GM19438 (cell line): ENCODE data around the gene FRRS1.
"Not testable (repeated sequence)": the region's sequence is repeated elsewhere in the genome, so short reads cannot be mapped to it uniquely, and the experiment has no call there.

Experiments
- ATAC-seq: cut with Tn5 transposase; IDR thresholded peaks from one replicate; pipeline ENCODE4 v1.9.1; 2021; ENCODE audit warnings: low read depth; ENCODE audit not compliant: unreplicated experiment

The FRRS1 gene, protein sequence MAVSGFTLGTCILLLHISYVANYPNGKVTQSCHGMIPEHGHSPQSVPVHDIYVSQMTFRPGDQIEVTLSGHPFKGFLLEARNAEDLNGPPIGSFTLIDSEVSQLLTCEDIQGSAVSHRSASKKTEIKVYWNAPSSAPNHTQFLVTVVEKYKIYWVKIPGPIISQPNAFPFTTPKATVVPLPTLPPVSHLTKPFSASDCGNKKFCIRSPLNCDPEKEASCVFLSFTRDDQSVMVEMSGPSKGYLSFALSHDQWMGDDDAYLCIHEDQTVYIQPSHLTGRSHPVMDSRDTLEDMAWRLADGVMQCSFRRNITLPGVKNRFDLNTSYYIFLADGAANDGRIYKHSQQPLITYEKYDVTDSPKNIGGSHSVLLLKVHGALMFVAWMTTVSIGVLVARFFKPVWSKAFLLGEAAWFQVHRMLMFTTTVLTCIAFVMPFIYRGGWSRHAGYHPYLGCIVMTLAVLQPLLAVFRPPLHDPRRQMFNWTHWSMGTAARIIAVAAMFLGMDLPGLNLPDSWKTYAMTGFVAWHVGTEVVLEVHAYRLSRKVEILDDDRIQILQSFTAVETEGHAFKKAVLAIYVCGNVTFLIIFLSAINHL

DNA sequence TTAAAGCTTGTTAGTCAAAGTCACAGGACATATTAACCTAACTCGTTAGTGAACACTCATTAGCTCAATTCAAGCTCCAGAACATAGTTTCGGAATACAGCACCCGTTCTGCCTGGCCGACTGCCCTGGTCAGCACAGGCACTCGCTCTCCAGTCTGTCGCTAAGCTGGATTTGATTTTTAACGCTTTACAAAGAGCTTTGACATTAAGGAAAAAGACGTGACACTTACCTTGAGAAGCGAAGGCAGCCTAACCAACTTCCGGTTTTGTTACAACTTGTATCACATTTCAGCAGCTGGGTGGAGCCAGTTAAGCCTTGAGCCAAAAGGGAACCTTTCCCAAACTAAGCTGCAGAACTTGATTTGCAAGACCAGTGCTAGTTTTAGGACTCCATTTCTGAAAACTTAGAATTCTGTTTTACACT, at the start of gene FRRS1:
Gene FRRS1, minus strand, starts transcription at position 258 of the 423 bp plus-strand sequence. CDS start 17,867 bp downstream, outside the sequence.
- ATAC-seq = peak; percentile 94

DNA sequence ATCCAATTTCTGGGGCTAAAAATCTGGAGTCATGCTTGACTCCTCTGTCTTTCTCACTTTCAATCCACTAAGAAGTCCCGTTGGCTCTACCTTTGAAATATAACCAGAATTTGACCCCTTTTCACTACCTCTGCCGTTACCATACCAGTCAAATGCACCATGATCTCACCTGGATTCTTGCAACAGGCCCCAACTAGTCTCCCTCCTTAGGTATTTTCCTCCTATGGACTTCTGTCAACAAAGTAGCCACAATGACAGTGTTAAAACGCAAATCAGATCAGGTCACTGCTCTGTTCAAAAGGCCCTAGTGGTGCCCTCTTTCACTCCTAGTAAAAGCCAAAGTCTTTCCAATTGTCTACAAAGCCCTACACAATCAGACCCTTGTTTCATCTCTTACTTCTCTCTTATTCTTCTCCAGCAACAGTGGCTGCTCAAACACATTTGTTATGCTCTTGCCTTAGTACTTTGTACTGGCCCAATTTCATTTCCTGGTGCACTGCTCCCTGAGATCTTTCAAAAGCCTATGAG, 48.0 kb upstream of the FRRS1 start:
- ATAC-seq = no peak

DNA sequence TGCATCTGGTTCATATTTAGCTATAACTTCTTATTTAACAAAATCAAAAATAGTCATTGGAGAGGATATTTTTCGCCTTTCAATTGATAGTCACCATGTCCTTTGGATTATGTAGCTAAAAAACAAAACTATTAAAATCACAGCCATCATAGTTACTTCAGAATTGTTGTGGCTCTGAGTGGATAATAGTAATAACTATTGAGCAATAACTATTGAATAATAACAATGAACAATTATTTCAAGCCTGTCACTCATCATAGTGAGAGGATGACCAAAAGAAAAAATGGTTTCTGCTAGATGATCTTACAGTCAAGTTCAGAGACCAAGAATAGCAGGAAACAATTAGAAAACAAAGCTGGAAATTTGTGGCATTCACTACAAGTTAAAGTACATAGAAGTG, 45.3 kb upstream of the FRRS1 start:
- no peak for ATAC-seq

DNA sequence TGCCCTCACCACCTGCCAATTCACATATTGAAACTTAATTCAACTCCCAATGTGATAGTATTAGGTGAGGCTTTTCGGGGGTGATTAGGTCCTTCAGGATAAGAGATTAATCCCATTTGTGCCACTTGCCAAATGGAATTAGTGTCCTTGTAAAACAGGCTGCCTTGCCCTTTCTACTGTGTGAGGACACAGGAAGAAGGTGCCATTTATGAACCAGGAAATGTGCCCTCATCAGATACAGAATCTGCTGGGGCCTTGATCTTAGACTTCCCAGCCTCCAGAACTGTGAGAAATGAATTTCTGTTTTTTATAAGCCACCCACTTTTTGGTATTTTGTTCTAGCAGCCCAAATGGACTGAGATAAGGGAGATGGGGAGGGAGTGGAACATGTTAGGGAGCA, 44.6 kb upstream of the FRRS1 start:
- ATAC-seq = no peak

DNA sequence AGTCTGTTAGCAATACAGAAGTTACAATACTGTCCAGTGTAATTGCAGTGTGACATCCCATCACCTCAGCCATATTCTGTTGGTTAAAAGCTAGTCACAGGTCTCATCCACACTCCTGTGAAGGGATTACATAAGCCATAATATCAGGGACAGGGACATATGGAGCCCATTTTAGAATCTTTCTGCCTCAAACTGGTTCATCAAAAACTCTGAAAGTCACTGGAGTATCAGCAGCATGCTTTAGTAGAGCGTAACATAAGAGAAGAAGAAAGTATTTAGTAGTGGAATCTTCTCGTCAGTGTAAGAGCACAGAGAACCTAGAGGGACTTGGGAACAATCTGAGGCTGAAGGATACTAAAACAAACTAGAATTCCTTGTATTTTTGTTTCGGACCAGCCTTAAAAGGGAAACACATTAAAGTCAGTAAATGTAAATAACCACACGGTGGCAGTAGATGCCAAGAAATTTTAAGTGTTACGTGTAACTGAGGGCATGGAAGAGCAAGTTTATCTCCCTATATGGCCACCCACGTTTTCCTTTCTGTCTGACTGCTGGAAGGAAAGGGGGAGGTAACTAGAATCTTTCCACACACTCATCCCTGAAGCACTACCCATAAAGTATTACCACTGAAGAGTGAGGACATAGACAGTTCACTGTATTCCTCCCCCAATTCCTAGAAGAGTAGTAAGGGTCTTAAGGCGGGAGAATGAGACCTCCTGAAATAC, 42.1 kb upstream of the FRRS1 start:
- peak; percentile 86 for ATAC-seq

DNA sequence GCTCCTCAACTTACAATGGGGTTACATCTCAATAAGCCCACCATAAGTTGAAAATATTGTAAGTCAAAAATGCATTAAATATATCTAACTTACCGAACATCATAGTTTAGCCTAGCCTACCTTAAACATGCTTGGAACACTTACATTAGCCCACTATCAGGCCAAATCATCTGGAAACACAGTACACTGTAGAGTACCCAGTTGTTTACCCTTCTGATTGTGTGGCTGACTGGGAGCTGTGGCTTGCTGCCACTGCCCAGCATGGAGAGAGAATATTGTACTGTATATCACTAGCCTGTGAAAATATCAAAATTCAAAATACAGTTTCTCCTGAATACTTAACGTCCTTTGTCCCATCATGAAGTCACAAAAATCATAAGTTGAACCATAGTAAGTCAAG, 40.4 kb upstream of the FRRS1 start:
- ATAC-seq = no peak

DNA sequence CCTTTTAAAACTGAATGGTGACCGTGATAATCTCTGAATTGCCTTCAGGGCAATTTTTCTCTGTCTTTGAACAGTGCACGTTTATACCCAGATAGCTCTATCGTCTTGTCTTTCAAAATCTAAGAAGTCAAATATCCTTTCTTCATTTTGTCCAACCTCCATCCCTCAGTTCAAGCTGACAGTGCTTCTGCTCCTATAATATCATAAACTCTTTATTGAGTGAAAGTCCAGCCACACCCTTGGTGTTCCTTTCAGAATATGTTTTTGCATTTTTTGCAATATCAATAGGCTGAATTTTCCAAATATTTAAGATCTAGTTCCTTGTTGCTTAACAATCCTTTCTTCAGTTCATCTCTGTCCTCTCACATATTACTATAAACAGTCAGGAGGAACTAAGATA, 35.1 kb upstream of the FRRS1 start:
- no peak for ATAC-seq

DNA sequence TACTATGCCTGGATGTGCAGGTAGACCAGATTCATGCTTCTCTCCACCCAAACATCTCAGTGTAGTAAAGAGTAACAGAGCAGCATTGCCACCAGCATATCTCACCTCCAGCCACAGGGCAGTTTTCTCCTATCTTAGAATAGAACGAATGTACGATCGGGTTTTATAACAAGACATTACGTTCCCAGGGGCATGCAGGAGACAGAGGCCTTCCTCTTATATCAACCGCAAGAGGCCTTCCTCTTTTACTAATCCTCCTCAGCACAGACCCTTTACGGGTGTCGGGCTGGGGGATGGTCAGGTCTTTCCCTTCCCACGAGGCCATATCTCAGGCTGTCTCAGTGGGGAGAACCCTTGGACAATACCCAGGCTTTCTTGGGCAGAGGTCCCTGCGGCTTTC, 27.4 kb upstream of the FRRS1 start:
- not testable (repeated sequence) for ATAC-seq

DNA sequence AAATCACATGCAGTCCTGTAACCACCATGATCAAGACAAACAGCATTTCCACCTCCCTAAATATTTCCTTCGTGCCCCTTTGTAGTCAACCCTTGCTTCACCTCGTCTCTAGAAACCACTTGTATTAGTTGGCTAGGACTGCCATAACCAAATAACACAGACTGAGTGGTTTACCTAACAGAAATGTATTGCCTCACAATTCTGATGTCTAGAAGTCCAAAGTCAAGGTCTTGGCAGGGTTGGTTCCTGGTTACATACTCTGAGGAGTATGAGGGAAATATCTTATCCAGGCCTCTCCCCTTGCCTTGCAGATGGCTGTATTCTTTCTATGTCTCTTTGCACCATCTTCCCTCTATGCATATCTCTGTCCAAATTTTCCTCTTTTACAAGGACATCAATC, 23.3 kb upstream of the FRRS1 start:
- ATAC-seq = no peak

DNA sequence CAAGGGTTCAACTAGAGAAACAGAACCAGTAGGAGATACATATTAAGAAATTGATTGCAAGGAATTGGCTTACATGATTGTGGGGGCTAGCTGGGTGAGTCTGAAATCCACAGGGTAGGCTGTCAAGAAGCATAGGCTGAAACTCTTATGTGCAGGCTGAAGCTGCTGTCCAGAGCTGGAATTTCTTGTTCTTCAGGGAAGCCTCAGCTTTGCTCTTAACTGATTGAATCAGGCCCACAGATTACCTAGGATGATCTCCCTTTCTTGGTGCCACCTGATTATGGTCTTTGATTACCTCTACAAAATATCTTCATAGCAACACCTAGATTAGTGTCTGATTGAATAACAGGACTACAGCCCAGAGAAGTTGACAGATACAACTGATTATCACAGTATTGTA, 22.5 kb upstream of the FRRS1 start:
- no peak for ATAC-seq

DNA sequence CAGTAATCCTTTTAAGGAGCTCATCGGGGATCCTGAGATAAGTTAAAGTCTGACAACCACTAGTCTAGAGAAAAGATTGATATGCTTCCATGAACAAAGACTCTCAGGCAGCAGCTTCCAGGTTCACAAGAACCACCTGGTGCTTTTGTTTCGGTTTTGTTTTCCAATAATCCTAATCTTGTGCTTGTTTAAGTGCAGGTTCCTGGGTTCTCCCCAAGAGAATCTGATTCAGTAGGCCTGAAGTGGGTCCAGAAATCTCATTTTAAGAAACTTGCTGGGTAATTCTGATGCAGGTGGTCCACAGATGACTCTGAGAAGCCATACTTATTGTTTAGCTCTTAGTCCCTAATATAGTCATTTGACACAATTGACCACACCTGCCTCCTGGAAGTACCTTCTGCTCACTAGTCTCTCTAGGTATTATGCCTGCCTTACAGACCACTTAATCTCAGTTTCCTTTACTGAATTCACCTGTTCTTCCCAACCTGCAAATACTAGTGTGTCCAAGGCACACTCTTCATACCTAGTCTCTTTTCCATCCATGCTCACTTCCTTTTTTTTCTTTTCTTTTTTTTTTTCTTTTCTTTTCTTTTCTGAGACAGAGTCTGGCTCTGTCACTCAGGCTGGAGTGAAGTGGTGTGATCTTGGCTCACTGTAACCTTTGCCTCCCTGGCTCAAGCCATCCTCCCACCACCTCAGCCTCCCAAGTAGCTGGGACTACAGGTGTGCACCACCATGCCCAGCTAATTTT, 20.5 kb upstream of the FRRS1 start:
- ATAC-seq = peak; percentile 55

DNA sequence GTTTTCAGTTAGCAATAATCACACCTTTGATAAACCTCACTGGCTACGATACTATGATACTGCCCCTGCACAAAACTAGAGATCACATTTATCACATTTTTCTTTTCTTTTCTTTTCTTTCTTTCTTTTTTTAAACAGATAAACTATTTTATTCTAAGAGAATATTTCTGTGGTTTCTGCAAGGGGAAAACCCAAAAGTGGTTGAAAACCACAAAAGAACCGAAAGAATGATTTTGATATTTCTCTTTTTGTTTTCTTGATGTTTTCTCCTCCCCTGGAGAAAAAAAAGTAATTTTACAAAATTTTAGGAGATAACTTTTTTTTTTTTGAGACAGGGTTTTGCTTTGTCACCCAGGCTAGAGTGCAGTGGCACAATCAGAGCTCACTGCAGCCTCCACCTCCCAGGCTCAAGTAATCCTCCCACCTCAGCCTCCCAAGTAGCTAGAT, 18.4 kb upstream of the FRRS1 start:
- no peak for ATAC-seq

DNA sequence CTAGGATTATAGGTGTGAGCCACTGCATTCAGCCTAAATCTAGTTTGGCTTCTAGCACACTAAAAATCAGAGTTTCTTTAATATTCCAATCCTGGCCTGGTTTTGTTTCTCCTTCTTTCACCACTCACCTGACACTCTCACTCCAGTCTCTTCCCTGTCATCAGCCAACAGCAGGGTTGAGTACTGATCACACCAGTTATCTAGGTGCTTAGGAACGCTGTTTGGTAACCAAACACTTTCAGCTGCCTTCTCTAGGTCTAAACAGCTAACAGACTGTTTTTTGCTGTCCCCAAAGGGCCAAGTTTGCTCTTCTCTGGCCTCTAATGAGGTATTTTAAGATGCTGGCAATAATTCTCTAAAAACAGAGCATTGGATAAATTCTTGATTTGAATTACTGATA, 17.7 kb upstream of the FRRS1 start:
- ATAC-seq = peak; percentile 45

DNA sequence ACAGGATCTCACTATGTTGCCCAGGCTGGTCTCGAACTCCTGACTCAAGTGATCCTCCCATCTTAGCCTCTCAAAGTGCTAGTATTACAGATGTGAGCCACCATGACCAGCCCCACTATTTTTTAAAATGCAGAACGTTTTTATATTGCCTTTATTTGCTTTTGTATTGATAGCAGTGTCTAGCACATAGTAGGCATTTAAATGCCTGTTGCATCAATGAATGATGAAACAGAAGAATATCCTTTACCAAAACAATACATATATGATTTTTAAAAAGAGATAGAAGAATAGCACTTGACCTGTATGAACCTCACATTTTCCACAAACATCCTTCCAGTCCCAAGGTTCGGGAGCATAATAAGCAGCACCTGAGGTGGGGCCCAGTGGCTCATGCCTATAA, 16.5 kb upstream of the FRRS1 start:
- ATAC-seq = no peak

DNA sequence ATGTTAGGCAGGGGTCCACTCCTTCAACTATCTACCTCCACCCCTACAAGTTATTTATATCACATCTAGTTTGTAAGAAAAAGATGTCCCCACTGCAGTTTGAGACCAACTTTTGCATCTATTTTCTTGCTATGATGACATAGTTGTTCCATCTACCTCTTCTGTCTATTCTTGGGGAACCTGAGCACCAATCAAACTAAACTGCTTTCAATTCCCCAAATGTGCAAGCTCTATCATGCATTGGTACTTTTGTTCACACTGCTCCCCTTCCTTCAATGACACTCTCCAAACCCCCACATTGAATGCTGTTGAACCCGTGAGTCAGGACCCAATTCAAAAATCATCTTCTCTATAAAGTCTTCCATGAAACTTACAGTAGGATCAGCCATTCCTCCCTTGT, 16.0 kb upstream of the FRRS1 start:
- ATAC-seq = no peak

DNA sequence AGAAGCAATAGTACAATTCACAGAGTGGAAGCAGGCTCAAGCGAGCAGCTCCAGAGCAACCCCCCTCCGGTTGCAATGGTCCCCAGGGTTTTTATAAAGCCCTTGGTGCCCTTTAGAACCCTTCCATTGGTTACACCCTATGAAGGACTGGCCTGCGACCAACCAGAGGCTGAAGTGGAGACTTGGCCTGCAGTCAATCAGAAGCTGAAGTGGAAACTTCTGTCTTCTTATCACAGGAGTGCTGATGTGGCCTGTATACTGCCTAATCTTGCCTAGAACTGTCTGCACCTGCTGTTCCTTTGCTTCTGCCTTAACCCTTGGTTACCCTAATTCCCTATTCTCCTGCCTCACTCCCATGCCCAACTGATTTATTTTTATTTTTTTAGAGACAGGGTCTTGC, 15.4 kb upstream of the FRRS1 start:
- no peak for ATAC-seq

DNA sequence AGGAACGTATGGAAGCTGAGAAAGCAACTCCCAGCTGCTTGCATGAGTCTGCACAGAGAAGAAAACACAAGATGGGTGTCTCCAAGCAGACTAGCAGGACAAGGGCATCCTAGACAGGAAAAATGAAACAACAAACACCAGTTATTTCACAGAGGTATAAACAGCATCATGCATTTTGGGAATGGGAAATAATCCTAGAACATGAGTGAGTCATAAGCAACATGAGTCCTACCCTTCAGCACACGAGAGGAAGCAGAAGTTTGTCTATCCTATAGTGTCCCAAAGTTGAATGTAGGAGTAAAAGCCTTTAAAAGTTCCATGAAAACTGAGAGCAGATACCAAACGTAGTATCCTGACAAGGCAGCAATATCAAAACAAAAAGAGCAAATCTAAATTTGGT, 11.3 kb upstream of the FRRS1 start:
- ATAC-seq = no peak

DNA sequence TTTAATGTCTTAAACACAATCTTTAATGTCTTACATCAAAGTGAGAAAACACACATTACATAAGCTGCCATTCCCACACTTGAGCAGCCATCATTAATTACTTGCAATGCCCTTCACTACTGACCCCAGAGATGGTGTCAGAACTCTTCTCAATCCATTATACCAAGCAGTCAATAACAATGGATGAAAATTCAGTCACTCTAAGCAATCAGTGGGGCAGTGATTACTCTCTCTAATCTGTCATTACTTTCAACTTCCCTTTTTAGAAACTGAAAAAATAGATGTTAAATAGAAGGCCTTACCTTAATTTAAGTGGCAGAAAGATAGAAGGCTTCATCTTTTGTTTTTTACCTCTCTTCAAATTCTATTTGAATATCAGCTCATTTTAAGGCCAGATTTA, 9.7 kb upstream of the FRRS1 start:
- no peak for ATAC-seq

DNA sequence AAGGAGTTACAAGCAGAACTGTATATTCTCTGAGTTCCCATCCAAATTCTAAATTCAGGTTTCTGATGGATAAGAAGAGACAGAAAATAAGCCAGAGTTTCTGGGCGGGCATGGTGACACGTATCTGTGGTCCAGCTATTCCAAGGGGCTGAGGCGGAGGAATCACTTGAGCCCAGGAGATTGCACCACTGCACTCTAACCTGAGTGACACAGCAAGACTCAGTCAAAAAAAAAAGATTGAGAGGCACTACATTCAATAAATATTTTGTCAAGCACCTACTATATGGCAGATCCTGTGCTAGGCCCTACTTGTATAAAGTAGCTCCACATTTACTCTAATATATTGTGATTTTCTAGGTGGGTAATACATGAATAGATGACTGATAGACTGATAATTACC, 6.4 kb upstream of the FRRS1 start:
- ATAC-seq = no peak

DNA sequence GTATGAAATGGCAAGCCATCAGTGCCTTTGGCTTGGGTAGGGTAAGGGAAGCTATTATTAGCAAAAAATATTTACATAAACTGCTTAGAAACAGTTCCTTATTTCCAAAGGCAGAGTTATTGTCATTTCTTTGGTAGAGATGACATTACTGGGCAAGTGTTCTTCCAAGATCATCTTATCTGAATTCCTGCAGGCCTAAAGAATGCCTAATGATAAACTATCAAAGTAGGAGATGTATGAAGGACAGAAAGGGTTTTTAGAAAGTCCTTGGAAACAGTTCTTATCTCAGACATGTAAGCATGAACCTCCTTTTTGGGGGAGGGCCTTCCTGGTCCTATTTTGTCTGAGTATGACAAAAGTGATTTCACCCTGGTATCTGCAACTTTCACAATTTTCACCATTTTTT, 5.1 kb upstream of the FRRS1 start:
- no peak for ATAC-seq
